Hepatocyte (in vitro differentiated cells): Measurements from ENCODE around the gene CDK10. TPM values are rescaled to one million over a fixed set of nuclear protein-coding genes. Genes with fewer than 3 reads are reported as not detected.

ENCODE experiments used
- DNase-seq: peaks from one replicate; pipeline ENCODE4 v3.0.0-alpha.2; 2016; ENCODE audit warnings: low spot score
- H2AFZ ChIP-seq: fragments of 200-600 bp; sonication (generic); 2 replicates; pipeline ENCODE4 v1.6.0; 2016; ENCODE audit warnings: antibody characterized with exemption, mild to moderate bottlenecking
- H3K27ac ChIP-seq: fragments of 200-600 bp; sonication (generic); 2 replicates; pipeline ENCODE4 v1.5.1; 2016; ENCODE audit warnings: mild to moderate bottlenecking
- H3K27me3 ChIP-seq: fragments of 200-600 bp; sonication (generic); 2 replicates; pipeline ENCODE4 v1.6.1; 2016
- H3K36me3 ChIP-seq: fragments of 200-600 bp; sonication (generic); replicated peaks from 2 replicates; pipeline ENCODE4 v1.5.1; 2016; ENCODE audit warnings: low read depth; ENCODE audit not compliant: insufficient read depth
- H3K4me1 ChIP-seq: fragments of 200-600 bp; sonication (generic); 2 replicates; pipeline ENCODE4 v1.5.1; 2016; ENCODE audit warnings: mild to moderate bottlenecking, moderate library complexity; ENCODE audit not compliant: insufficient read depth
- H3K4me2 ChIP-seq: fragments of 200-600 bp; sonication (generic); 2 replicates; pipeline ENCODE4 v1.6.0; 2016
- H3K4me3 ChIP-seq: fragments of 200-600 bp; sonication (generic); 2 replicates; pipeline ENCODE4 v1.5.1; 2016; ENCODE audit warnings: mild to moderate bottlenecking
- H3K79me2 ChIP-seq: fragments of 200-600 bp; sonication (generic); 2 replicates; pipeline ENCODE4 v1.6.0; 2017; ENCODE audit warnings: mild to moderate bottlenecking
- H3K9me2 ChIP-seq: fragments of 200-600 bp; sonication (generic); replicated peaks from 2 replicates; pipeline ENCODE4 v1.6.0; 2017; ENCODE audit warnings: mild to moderate bottlenecking; ENCODE audit not compliant: insufficient read depth
- H3K9me3 ChIP-seq: fragments of 200-600 bp; sonication (generic); 2 replicates; pipeline ENCODE4 v1.5.1; 2016; ENCODE audit warnings: low read depth, mild to moderate bottlenecking
- H4K20me1 ChIP-seq: fragments of 200-600 bp; sonication (generic); 2 replicates; pipeline ENCODE4 v1.6.0; 2016; ENCODE audit warnings: mild to moderate bottlenecking; ENCODE audit not compliant: insufficient read depth, poor library complexity, severe bottlenecking
- EZH2 ChIP-seq: fragments of 200-600 bp; sonication (generic); IDR thresholded peaks from 2 replicates; pipeline ENCODE4 v1.6.1; 2016; ENCODE audit warnings: antibody characterized with exemption, mild to moderate bottlenecking, borderline replicate concordance
- EZH2phosphoT487 ChIP-seq: fragments of 200-600 bp; sonication (generic); IDR thresholded peaks from one replicate; pipeline ENCODE4 v1.6.1; 2018; ENCODE audit warnings: antibody characterized with exemption, mild to moderate bottlenecking, low read depth, moderate library complexity; ENCODE audit not compliant: unreplicated experiment, severe bottlenecking
- WGBS: methylation state at CpG from one replicate; pipeline ENCODE4 v1.1.6; 2016; ENCODE audit warnings: low lambda C conversion rate; ENCODE audit errors: missing lambda C conversion rate; 5-methylcytosine and 5-hydroxymethylcytosine counted together
- polyA plus RNA-seq: library from polyadenylated mRNA; unstranded; fragments of >200 nt; fragmentation: Nextera tagmentation; extraction: Ambion mirVana; gene quantifications from 2 replicates; pipeline ENCODE4 v1.2.1, GENCODE V29; 2016
- total RNA-seq: library from RNA; depleted of rRNA; stranded (reverse); fragments of >200 nt; gene quantifications from 2 replicates; pipeline ENCODE4 v1.2.3, GENCODE V29; 2014
- TF ChIP-seq, protein P1 (sequence below): fragments of 200-600 bp; sonication (generic); IDR thresholded peaks from 2 replicates; pipeline ENCODE4 v1.5.1; 2016; ENCODE audit warnings: antibody characterized with exemption, mild to moderate bottlenecking; ENCODE audit not compliant: poor library complexity

The CDK10 gene
- total and polyA plus RNA-seq, 2 experiments from 2014 or later, result 70.4 to 155 TPM

DNA sequence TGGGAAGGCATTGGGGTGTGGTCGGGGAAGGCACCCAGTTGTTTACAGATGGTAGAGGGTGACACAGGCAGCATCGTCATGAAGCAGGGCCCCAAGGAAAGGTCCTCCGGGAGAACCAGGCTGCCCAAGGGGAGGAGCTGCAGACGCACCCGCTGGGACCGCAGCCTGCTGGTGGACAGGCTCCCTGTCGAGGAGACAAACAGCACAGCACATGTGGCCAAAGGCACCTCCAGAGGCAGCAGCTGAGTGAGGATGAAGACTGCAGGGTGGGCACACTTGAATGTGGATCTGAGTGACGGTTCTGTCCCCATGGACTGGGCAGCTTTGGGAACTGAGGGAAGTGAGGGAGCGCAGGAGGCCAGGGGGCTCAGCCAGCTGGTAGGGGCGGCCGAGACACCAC, 41.4 kb upstream of the CDK10 start:
- Histone ChIP-seq H3K4me2 (no peak overlapping the region), H4K20me1 (no peaks in the 10 kb centered on the region), H3K9me2 (no peaks in the 10 kb centered on the region), H2AFZ (no peak overlapping the region), H3K79me2 (no peaks in the 10 kb centered on the region), H3K27ac (no peak overlapping the region), H3K4me3 (no peak overlapping the region), H3K9me3 (no peaks in the 10 kb centered on the region), H3K4me1 (peaks cover 7% of the 10 kb centered on the region), H3K27me3 (no peaks in the 10 kb centered on the region), H3K36me3 (no peaks in the 10 kb centered on the region)
- no peak for DNase-seq
- TF ChIP-seq EZH2 (no peak), EZH2phosphoT487 (no peak)
- TF ChIP-seq, protein P1, sequence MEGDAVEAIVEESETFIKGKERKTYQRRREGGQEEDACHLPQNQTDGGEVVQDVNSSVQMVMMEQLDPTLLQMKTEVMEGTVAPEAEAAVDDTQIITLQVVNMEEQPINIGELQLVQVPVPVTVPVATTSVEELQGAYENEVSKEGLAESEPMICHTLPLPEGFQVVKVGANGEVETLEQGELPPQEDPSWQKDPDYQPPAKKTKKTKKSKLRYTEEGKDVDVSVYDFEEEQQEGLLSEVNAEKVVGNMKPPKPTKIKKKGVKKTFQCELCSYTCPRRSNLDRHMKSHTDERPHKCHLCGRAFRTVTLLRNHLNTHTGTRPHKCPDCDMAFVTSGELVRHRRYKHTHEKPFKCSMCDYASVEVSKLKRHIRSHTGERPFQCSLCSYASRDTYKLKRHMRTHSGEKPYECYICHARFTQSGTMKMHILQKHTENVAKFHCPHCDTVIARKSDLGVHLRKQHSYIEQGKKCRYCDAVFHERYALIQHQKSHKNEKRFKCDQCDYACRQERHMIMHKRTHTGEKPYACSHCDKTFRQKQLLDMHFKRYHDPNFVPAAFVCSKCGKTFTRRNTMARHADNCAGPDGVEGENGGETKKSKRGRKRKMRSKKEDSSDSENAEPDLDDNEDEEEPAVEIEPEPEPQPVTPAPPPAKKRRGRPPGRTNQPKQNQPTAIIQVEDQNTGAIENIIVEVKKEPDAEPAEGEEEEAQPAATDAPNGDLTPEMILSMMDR, result no peak
- 93% methylated on average over 11 of the region's 11 CpGs for WGBS

DNA sequence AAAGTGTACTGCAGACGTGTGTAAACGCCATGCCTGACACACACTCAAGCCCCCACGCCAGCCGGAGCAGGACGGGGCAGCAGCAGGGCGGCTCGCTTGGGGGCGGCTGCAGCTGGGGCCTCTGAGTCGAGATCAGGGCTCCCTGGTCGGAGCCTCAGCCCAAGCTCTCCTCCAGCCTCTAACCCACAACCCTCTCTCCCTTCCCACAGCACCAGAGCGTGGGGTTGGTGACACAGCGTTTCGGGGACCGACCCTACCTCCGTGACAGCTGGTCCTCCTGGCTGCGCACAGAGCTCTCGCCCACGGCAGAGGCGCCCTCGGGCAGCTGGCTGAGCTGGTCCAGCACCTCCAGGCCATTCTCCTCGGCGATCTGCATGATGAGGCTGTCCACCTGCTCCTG, 40.2 kb upstream of the CDK10 start:
- Histone ChIP-seq H3K36me3 (no peaks in the 10 kb centered on the region), H3K27me3 (no peaks in the 10 kb centered on the region)

DNA sequence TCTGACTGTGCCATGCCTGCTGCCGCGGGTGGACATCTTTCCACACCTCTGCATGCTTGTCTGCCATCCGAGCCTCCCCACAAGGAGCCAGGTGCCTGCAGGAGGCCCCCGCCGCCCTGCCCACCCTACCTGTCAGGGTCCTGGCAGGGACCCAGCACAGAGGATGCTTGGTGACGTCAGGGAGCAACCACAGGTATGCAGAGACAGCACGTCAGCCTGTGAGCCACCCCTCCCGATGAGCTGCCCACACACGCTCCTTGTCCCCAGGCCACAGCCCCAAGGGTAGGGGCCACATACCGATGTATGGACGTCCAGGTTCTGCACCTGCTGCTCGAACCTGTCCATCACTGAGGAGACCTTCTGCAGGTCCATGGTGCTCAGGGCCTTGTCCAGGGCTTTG, 39.6 kb upstream of the CDK10 start:
- 97% methylated on average over 10 of the region's 12 CpGs for WGBS
- Histone ChIP-seq H4K20me1 (peaks cover 6% of the 10 kb centered on the region), H2AFZ (no peak overlapping the region), H3K9me3 (no peaks in the 10 kb centered on the region), H3K4me1 (no peaks in the 10 kb centered on the region), H3K79me2 (peaks cover 5% of the 10 kb centered on the region), H3K27ac (no peak overlapping the region), H3K36me3 (no peaks in the 10 kb centered on the region), H3K9me2 (no peaks in the 10 kb centered on the region), H3K27me3 (no peaks in the 10 kb centered on the region), H3K4me2 (no peak overlapping the region), H3K4me3 (no peak overlapping the region)
- no peak for DNase-seq
- no peak for TF ChIP-seq EZH2

More for the DNA sequence above, 40.2 kb upstream of the CDK10 start:
- Histone ChIP-seq H3K9me2 (no peaks in the 10 kb centered on the region), H2AFZ (no peak overlapping the region), H3K27ac (no peak overlapping the region), H3K4me1 (no peaks in the 10 kb centered on the region), H3K9me3 (no peaks in the 10 kb centered on the region), H3K4me3 (no peak overlapping the region), H4K20me1 (no peaks in the 10 kb centered on the region), H3K4me2 (no peak overlapping the region), H3K79me2 (no peaks in the 10 kb centered on the region)
- 98% methylated on average over 17 of the region's 22 CpGs for WGBS
- TF ChIP-seq EZH2 (no peak), EZH2phosphoT487 (no peak)
- TF ChIP-seq, protein P1, result no peak
- DNase-seq, result no peak

DNA sequence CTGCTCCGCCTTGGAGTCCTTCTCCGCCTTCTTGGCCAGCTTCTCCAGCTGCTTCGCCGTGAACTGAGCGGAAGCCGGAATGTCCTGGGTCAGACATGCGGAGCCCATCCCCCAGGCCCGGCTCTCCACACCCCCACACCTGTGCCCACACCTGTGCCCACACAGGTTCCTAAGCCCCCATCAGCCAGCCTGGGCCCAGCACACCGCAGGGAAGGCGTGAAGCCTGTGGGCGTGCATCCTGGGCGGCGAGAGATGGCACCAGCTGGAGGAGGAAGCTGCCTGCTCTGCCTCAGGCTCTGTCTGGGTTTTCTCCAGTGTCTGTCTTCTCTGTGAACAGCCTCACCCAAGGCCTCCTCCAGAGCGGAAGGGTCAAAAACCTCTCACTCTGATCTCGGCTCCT, 34.9 kb upstream of the CDK10 start:
- Histone ChIP-seq H3K9me3 (no peaks in the 10 kb centered on the region), H3K4me1 (peaks cover 5% of the 10 kb centered on the region), H3K27me3 (no peaks in the 10 kb centered on the region), H2AFZ (no peak overlapping the region), H3K27ac (no peak overlapping the region), H3K4me2 (no peak overlapping the region), H3K79me2 (peaks cover 39% of the 10 kb centered on the region), H4K20me1 (peaks cover 6% of the 10 kb centered on the region), H3K4me3 (no peak overlapping the region), H3K9me2 (no peaks in the 10 kb centered on the region), H3K36me3 (no peaks in the 10 kb centered on the region)
- no peak for DNase-seq
- TF ChIP-seq, protein P1, result no peak
- TF ChIP-seq EZH2phosphoT487, result no peak
- TF ChIP-seq EZH2, result no peak
- WGBS, result 90% methylated on average over 15 of the region's 15 CpGs
